Stimulated activated CD8-positive, alpha-beta memory T cell treated with anti-CD3 and anti-CD28 coated beads, Interleukin-4, amount 100 ng/mL, for 24 hours (primary cell): Measurements from ENCODE around the gene PDGFC.

Source experiments
- DNase-seq: peaks from one replicate; pipeline ENCODE4 v3.0.0-alpha.2; 2020; ENCODE audit warnings: low read depth

Gene PDGFC, protein sequence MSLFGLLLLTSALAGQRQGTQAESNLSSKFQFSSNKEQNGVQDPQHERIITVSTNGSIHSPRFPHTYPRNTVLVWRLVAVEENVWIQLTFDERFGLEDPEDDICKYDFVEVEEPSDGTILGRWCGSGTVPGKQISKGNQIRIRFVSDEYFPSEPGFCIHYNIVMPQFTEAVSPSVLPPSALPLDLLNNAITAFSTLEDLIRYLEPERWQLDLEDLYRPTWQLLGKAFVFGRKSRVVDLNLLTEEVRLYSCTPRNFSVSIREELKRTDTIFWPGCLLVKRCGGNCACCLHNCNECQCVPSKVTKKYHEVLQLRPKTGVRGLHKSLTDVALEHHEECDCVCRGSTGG

DNA sequence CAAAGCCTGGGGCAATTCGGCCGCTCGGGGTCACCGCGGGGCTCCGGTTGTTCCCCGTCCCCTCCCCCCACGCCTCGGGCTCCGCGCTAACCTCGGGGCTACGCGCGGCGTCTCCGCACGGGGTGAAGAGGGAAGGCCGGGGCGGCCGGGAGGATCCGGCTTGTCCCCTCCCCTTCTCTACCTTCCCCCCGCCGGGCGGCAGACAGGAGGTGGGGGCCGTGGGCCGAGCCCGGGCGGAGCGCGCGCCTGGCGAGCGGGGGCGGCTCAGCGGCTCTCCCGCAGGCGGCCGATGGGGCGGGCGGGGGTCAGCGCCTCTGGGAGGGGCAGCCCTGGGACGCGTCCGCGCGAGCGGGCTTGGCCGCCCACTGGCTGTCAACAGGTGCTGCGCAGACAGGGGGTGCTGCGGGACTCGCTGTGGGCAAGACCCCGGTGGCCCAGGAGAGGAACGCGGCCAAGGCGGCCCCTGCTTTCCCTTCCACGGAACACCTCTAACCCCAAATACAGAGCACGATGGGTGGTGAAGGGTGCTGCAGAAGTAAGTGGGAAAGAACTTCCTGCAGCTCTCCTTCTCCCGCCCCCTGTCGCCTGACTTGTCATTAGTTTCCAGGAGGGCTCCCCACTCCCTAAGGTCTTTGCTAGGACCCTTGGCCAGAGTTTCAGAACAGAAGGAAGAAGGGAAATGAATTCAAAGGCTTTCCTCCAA, at the start of gene PDGFC:
Gene PDGFC, minus strand, starts transcription at position 124 of the 703 bp plus-strand sequence. CDS start 896 bp downstream, outside the sequence.
- no peak for DNase-seq

- DNase-seq: no peak
These were observed 49.3 kb upstream of the PDGFC start for GRCh38 chr4:157020882-157021281.

DNA sequence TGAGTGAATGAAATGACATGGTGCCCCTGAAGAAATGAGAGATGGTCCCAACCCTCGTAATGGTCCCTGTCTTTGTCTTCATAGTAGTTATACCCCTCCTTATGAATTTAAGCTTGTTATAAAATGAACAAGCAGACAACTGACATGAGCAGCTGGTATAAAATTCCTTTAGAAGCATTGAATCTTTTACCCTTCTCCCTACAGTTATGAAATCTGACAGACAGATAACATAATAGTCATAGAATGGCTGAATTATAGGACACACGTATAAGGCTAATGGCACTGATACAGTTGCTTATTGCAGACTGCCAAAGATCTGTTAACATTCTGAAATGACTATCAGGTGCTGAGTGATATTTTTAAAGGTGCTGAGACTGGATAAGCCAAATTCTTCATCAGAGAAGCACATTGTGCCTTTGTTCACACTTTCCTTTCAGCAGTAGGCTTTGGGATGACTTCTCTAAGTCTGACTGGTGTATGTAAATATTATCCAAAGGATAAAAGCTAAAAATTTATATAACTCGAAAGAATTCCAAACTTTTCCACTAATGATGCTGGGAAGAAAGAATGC, 47.4 kb upstream of the PDGFC start:
- no peak for DNase-seq

DNA sequence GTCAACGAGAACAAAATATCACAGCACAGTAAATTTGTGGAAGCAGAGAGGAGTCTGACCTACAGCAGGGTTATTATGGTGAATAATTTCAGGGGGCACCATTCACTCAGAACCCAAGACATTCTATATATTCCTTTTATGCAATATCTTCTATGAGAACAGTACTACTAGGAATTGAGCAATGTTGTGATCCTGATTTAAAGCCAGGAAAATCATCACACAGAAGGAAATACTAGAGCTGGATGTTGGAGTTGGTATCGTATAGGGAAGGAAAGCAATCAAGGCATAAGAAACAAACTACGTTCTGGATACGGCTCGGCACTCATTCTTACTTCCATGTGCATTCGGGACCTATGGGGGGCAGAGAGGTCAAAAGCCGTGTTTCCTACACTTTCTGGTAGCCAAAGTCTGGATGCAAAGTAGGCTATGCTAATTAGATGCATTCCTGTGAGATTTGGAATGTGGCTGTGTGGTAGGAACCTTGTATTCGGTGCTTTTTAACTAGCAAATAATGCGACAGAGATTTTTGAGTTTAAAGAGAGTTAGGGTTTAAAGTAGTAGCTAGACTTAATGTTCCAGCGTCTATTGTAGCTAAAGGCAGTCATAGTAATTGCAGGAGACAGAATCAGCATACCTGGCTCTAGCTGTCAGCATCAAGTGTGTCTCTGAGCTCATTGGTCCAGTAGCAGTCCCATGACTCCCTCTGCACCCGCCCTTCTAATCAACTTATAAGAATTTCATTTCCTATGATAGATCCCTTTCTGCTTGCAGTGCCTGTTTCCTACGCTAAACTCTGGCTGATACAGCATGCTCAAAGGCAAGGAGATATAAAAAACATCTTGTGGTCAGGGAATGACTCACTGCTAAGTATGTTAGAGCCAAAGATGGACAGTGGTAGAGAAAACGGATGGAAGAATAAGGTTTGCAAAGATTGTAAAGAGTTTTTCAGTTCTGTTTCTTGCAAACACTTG, 43.3 kb upstream of the PDGFC start:
- DNase-seq: no peak

DNA sequence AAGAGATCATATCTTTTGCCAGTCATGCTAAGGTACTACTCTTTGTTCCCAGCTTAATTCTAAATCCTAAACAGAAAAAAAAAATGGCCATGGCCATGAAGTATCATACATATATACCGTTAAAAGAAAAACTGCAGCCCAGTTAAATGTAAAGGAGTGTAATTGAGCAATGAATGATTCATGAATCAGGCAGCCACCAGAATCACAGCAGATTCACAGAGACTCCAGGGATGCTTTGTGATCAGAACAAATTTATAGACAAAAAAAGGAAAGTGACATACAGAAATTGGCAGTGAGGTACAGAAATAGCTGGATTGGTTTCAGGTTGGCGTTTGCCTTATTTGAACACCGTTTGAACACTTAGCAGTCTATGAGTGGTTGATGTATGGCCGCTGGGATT, 42.1 kb upstream of the PDGFC start:
- DNase-seq: no peak

GRCh38 chr4:157012781-157013180, 41.2 kb upstream of the PDGFC start:
- DNase-seq: no peak

DNA sequence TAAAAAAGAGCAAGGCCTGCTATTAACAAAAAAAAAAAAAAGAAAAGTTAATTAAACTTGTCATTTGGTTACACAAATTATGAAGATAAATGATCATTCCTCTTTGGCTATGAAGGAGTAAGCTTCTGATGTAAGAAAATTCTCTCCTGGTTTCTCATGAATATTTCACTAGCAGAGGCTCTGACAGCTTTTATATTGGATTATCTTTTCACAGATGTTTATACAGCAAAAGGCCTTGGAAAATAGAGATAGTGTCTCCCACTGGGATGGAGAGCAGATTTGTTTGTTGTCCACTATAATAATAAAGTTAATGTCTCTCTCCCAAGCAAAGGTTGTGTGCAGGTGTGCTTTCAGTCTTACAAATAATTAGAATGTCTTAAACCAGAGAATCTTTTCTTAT, 40.7 kb upstream of the PDGFC start:
- DNase-seq: no peak

GRCh38 chr4:157010630-157011029, 39.0 kb upstream of the PDGFC start:
- DNase-seq: no peak

DNA sequence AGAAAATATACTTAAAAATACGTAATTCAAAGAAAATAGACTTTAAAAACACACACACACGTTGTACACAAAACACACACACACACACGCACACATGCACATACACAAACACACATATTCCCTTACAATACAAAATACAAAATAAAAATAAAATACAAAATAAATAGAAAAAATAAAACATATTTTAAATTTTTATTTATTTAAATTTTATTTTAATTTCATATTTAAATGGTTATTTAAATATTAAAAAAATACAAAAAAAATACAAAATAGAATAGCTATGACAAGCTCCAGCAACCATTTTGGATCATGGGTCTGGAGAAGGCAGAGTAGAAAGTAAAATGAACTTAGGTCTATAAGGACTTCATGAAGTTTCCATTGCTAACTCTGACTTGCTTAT, 34.2 kb upstream of the PDGFC start:
- no peak for DNase-seq

DNA sequence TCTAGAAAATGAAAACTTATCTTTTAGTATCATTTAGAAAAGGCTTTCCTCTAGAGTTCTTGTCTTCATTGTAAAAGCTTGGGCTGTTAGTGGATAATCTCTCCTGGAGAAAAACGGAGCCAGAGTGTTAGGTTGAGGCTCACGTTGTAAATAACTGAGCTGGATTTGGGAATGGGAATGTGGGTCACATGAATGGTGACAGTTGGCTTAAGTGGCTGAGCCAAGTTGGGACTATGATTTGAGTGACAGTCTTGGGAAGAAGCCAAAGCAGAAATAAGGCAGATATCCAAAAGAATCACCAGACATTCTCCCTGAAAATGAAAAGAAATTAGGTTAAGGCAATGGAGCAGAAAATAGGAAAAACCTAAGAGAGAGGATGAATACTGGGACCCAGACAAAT, 33.6 kb upstream of the PDGFC start:
- no peak for DNase-seq

GRCh38 chr4:157004279-157005161, 32.9 kb upstream of the PDGFC start:
- DNase-seq: no peak

DNA sequence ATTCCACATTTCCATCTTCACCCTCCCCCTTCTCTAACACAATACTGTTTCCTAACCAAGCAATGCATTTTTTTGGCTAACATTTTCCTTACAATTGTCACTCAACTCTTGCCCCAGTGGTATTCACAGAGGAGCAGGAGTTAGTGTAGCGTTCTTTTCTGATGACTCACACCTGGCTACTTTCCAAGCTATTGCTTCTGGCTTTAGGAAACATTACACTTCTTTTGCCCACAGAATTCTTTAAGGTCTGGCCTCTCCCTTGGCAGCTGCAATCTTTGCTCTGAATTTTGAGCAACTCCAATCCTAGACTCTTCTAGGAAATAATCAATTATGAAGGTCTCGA, 27.5 kb upstream of the PDGFC start:
- no peak for DNase-seq

- no peak for DNase-seq
These were observed 27.0 kb upstream of the PDGFC start for GRCh38 chr4:156998500-156999174.

- no peak for DNase-seq
These were observed 21.3 kb upstream of the PDGFC start for GRCh38 chr4:156992943-156993342.

DNA sequence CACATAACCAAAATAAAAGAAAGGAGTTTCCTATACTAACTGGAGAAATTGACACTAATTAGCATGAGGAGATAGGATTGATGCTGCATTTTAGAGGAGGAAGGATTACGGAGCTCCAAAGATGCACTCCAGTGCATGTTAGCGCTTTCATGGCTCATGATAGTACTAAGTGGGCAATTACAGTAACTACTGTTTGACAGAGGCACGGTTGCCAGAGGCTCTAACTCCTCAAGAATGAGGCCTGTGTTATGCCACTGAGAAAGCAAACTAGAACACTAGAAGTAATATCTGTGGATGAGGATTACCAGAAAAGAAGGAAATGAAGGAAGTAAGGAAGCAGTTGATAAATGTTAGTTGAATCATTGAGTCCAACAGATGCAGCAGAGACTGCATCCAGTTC, 19.6 kb upstream of the PDGFC start:
- DNase-seq: no peak

DNA sequence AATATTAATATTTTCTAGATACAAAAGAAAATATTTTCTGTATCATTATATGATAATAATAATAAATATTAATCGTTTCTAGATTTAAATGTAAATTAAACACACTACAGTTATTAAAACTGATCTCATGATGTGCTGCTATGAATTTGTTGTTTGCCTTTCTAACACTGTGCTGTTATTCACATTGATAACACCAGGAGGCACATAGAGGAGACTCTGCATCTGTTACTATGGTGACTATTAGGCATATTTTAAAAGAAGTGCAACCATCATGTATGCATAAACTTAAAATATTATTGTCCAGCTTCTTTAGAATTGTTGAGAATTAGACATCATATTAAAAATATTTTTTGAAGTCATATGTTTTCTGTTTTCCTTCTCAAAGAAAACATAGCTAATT, 11.8 kb upstream of the PDGFC start:
- no peak for DNase-seq

GRCh38 chr4:156981262-156981769, 9.7 kb upstream of the PDGFC start:
- DNase-seq: no peak

GRCh38 chr4:156977435-156978160, 6.0 kb upstream of the PDGFC start:
- DNase-seq: no peak

DNA sequence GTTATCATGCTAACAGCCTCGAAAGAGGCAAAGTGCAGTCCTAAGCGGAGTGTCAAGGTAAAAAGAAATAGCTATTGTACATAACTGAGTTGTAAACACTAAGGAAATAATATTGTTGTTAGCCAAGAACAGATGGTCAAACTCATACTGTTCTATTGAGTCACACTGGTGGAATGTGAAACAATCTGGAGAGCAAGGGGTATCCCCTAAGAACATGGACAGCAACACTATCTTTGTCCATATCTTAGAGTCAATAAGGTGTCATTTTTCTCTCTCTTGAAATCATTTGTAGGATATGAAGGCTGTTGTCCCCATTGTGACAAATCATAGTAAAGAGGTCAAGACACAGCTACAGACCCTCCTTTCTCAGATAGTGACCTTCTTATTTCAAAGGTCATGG, 4.5 kb upstream of the PDGFC start:
- DNase-seq: no peak

DNA sequence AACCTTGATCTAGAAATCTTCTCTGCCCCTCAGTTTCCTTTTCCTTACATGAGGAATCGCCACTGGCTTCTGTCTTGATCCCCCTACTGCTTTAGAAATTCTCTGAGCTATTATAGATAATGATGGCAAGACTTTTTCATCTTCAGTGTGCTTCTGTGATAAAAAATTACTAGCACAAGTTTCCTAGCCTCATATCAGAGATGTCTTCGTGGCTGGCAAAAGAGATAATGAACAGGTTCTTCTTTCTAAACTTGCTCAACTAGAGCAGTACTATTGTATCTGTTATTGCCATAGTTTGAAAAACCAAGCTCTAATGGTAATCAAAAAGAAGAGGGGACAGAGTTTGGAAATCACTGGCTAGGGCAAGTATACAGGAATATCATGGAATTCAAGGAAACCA, 4.1 kb upstream of the PDGFC start:
- DNase-seq: no peak
